CD4-positive, alpha-beta memory T cell (primary cell): ENCODE results near the gene KRT12. TPM values are rescaled to one million over a fixed set of nuclear protein-coding genes. Genes with fewer than 3 reads are reported as not detected.

Experiments
- CTCF ChIA-PET: fragments of 350-600 bp; sonication (Branson Sonifier 250); formaldehyde crosslinking; loops from one replicate; lab custom pipeline; 2021; ENCODE audit warnings: inconsistent platforms; ENCODE audit not compliant: partially characterized antibody; lab: Charles Lee
- POLR2A ChIA-PET: fragments of 350-600 bp; sonication (Branson Sonifier 250); formaldehyde crosslinking; loops from one replicate; lab custom pipeline; 2021; ENCODE audit not compliant: partially characterized antibody; lab: Charles Lee
- DNase-seq, 5 donors: peaks; one replicate each; pipeline versions ENCODE4 v3.0.0 to v3.0.0-alpha.2; 2020 to 2022; ENCODE audit warnings: mixed read lengths in 1 of 5
- H3K27ac ChIP-seq: one replicate; pipeline ENCODE4 v1.7.0; 2013; ENCODE audit warnings: low read depth, low read length
- H3K27me3 ChIP-seq: 2 replicates; pipeline ENCODE4 v1.7.0; 2013; ENCODE audit warnings: mild to moderate bottlenecking, low read length, moderate library complexity; ENCODE audit not compliant: insufficient read depth
- H3K36me3 ChIP-seq: 2 replicates; pipeline ENCODE4 v1.7.0; 2013; ENCODE audit warnings: mild to moderate bottlenecking, low read length, moderate library complexity; ENCODE audit not compliant: insufficient read depth
- H3K4me1 ChIP-seq: 2 replicates; pipeline ENCODE4 v1.7.0; 2013; ENCODE audit warnings: mild to moderate bottlenecking, low read length, moderate library complexity; ENCODE audit not compliant: insufficient read depth
- H3K4me3 ChIP-seq, 2 donors: one replicate each; pipeline ENCODE4 v1.7.0; 2013; ENCODE audit warnings: low read length in 2 of 2, mild to moderate bottlenecking in 1 of 2
- H3K9me3 ChIP-seq, 2 donors: one replicate each; pipeline ENCODE4 v1.7.0; 2013; ENCODE audit warnings: low read length in 2 of 2, control low read depth in 1 of 2; ENCODE audit not compliant: control insufficient read depth in 1 of 2
- H3K27ac Mint-ChIP-seq, 7 donors: one replicate each; pipeline ENCODE4 v1.8.0; 2020 to 2021; ENCODE audit warnings: mixed read lengths in 7 of 7, mild to moderate bottlenecking in 6 of 7, inconsistent platforms in 3 of 7, moderate library complexity in 3 of 7
- H3K27me3 Mint-ChIP-seq, 2 donors: one replicate each; pipeline ENCODE4 v1.8.0; 2020 to 2021; ENCODE audit warnings: mixed read lengths in 2 of 2
- H3K36me3 Mint-ChIP-seq, 2 donors: one replicate each; pipeline ENCODE4 v1.8.0; 2020 to 2021; ENCODE audit warnings: mixed read lengths in 2 of 2, inconsistent platforms in 1 of 2, mild to moderate bottlenecking in 1 of 2
- H3K4me1 Mint-ChIP-seq, 4 donors: one replicate each; pipeline ENCODE4 v1.8.0; 2020 to 2021; ENCODE audit warnings: mixed read lengths in 4 of 4, mild to moderate bottlenecking in 1 of 4
- H3K4me3 Mint-ChIP-seq, 8 donors: one replicate each; pipeline ENCODE4 v1.8.0; 2020 to 2021; ENCODE audit warnings: mixed read lengths in 8 of 8, mild to moderate bottlenecking in 7 of 8, moderate library complexity in 6 of 8, inconsistent platforms in 3 of 8
- H3K9me3 Mint-ChIP-seq, 8 donors: one replicate each; pipeline ENCODE4 v1.8.0; 2020 to 2021; ENCODE audit warnings: mixed read lengths in 8 of 8, mild to moderate bottlenecking in 5 of 8, inconsistent platforms in 3 of 8, moderate library complexity in 1 of 8
- intact Hi-C: fragments of 100-400 bp; cut with micrococcal nuclease; formaldehyde crosslinking; loops from one replicate; pipeline ENCODE4 v1.15.1; 2023
- polyA plus RNA-seq, 2 donors: library from polyadenylated mRNA; unstranded; fragments of 300-500 nt; fragmentation: Illumina TruSeq; gene quantifications; one replicate each; pipeline ENCODE4 v1.2.3, GENCODE V29; 2021
- total RNA-seq, 2 experiments: library from RNA; stranded (reverse); gene quantifications; one replicate each; pipeline ENCODE4 v1.2.3, GENCODE V29; 2021

Gene KRT12
- total and polyA plus RNA-seq, 4 experiments from 2014 or later: not detected

DNA sequence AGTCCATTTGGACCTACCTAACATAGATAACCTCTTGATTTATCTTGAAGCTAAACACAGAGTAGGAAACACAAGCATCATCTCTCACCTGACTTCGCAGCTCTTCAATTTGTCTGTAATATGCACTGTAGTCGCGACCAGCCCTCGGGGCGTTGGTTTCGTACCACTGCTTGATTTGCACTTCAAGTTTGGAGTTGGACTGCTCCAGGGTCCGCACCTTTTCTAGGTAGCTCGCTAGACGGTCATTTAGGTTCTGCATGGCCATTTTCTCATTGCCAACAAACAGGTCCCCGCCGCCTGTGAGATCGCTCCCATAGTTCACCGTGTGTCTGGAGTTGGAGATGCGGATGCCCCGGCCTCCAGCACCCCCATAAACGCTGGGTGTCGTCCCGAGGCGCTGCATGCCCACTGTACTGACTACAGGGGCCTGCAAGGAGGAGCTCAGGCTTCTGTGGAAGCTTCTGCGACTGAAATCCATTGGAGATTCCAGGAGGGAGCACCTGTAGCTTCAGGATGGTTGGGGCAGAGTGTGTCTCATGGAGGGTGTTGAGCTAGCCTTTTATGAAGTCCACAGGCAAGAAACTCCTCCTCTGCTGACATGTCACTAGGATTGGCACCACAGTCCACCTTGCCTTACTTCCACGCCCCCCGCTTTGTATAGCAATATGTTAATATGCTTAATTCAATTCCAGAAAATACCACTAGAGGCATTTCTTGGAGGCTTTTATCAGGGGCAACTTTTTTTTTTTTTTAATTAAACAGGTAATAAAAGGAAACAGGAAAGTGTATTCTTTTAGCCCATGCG is 17.9 kb upstream of the KRT12 start, which contains the start of gene KRT20:
Gene KRT20 (minus strand): TSS at position 535 of the 805 bp plus-strand sequence. CDS start 57 bp downstream, at position 478.
- ChIA-PET CTCF (interaction anchor here (0.9 to 1.7 kb wide), 3 partner anchors 12 to 763 kb away, joined by 3 to 5 read pairs (median 3); no protein-coding TSS in a partner anchor), POLR2A (no interaction called here)
- peaks cover 0 to 2% (median 0%) of the 10 kb centered on the region in 8 donors for H3K9me3 Mint-ChIP-seq
- H3K27me3 Mint-ChIP-seq: peaks cover 17 to 22% of the 10 kb centered on the region in 2 donors
- Histone ChIP-seq H3K9me3 (no peaks in the 10 kb centered on the region), H3K4me1 (no peaks in the 10 kb centered on the region), H3K27ac (no peak within 1 kb of the TSS), H3K36me3 (no peaks in the 10 kb centered on the region), H3K4me3 (no peak within 1 kb of the TSS), H3K27me3 (peaks cover 16% of the 10 kb centered on the region)
- no peak for DNase-seq
- H3K27ac Mint-ChIP-seq: peak within 1 kb of the TSS in 1 of 7 donors; percentile 14
- intact Hi-C loops: no loop called here
- H3K36me3 Mint-ChIP-seq: no peaks in the 10 kb centered on the region
- no peak within 1 kb of the TSS for H3K4me3 Mint-ChIP-seq
- H3K4me1 Mint-ChIP-seq: no peaks in the 10 kb centered on the region

DNA sequence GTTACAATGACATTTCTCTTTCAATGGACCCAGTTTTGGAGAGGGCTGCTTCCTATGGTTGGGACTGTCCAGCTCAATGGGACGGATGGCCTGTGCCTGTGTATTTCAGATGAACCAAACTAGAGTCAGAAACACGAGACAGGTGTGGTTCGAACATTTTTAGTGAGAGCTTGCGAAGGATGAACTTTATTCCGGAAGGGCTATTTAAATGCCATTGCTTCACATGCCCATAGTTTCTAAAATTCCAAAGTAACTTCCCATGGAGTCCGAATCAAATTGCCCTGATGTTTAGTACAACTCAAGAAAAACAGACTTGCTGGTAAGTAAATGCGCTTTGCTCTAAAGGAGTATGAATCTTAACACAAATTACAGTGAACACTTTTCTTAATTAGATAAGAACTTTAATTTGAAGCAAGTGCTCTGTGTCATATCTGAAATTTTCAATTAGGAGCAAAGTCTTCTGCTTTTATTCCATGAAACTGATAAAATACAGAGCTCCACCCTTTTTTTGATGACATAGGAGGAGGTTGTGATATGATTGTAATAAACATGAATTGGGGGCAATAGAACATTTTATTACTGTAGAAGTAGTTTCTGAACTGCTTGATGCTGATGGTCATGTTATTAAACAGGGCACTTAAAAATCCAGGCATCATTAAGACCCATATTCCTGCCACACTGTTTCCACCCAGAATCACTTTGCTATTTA is 16.8 kb upstream of the KRT12 start:
- H3K4me1 Mint-ChIP-seq: no peaks in the 10 kb centered on the region
- no peak overlapping the region for H3K27ac ChIP-seq
- peaks cover 12 to 22% of the 10 kb centered on the region in 2 donors for H3K27me3 Mint-ChIP-seq
- intact Hi-C loops: no loop called here
- DNase-seq: no peak
- H3K27ac Mint-ChIP-seq: no peak overlapping the region
- POLR2A ChIA-PET: no interaction called here
- no peak overlapping the region for H3K4me3 Mint-ChIP-seq
- peaks cover 0 to 2% (median 0%) of the 10 kb centered on the region in 8 donors for H3K9me3 Mint-ChIP-seq
- H3K4me3 ChIP-seq: no peak overlapping the region
- no peaks in the 10 kb centered on the region for H3K4me1 ChIP-seq
- H3K36me3 Mint-ChIP-seq: no peaks in the 10 kb centered on the region
- CTCF ChIA-PET: interaction anchor here (1.0 to 1.7 kb wide), 2 partner anchors 13 to 665 kb away, joined by 3 to 5 read pairs; no protein-coding TSS in a partner anchor
- H3K9me3 ChIP-seq: no peaks in the 10 kb centered on the region
- peaks cover 5% of the 10 kb centered on the region for H3K27me3 ChIP-seq
- H3K36me3 ChIP-seq: no peaks in the 10 kb centered on the region

DNA sequence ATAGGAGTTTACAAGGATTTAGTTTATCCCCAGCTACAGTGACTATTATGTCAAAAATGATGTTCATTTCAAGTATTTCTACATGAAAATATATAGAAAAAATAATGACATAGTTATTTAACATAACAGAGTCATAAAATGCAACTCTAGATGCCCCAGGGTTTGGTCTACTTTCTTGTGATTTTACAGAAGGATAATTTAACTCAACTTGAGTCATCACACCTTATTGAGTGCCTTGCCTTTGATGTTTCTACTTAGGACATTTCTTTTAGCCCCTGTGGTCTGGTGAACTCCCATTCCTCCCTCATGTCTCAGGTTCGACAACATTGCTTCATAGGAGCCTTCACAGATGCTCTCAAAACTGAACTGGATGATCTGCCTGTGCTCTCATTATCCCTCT is 16.0 kb upstream of the KRT12 start:
- no peaks in the 10 kb centered on the region for H3K4me1 Mint-ChIP-seq
- peaks cover 0 to 2% (median 0%) of the 10 kb centered on the region in 8 donors for H3K9me3 Mint-ChIP-seq
- Histone ChIP-seq H3K36me3 (no peaks in the 10 kb centered on the region), H3K27ac (no peak overlapping the region), H3K27me3 (peaks cover 5% of the 10 kb centered on the region), H3K9me3 (no peaks in the 10 kb centered on the region), H3K4me1 (no peaks in the 10 kb centered on the region), H3K4me3 (no peak overlapping the region)
- no peaks in the 10 kb centered on the region for H3K36me3 Mint-ChIP-seq
- H3K27me3 Mint-ChIP-seq: peaks cover 9 to 15% of the 10 kb centered on the region in 2 donors
- ChIA-PET POLR2A (no interaction called here), CTCF (no interaction called here)
- H3K4me3 Mint-ChIP-seq: no peak overlapping the region
- no peak for DNase-seq
- intact Hi-C loops: no loop called here
- H3K27ac Mint-ChIP-seq: no peak overlapping the region

DNA sequence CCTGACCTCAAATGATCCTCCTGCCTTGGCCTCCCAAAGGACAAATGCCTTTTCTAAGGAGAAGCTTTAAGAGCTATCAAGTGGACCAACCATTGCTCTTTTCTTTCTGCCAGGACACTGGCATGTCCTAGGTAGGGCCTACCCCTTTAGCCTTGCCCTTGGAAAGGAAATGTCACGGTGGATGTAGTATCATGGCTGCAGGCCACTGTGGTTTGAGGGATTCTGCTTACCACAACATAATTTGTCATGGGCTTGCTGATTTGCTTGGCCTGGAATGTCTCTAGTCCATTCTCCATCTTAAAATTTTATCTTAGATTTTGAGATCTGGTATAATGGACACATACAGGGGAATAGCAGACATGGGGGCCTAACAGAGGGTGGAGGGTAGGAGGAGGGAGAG is 12.0 kb upstream of the KRT12 start:
- Histone ChIP-seq H3K9me3 (no peaks in the 10 kb centered on the region), H3K27ac (no peak overlapping the region), H3K36me3 (no peaks in the 10 kb centered on the region), H3K4me1 (no peaks in the 10 kb centered on the region), H3K27me3 (no peaks in the 10 kb centered on the region), H3K4me3 (no peak overlapping the region)
- Mint-ChIP-seq H3K9me3 (peaks cover 0 to 2% (median 0%) of the 10 kb centered on the region in 8 donors), H3K27me3 (peaks cover 9 to 11% of the 10 kb centered on the region in 2 donors), H3K4me3 (no peak overlapping the region), H3K36me3 (no peaks in the 10 kb centered on the region), H3K27ac (no peak overlapping the region), H3K4me1 (no peaks in the 10 kb centered on the region)
- intact Hi-C loops: no loop called here
- CTCF ChIA-PET: interaction anchor here (1.3 kb wide), 1 partner anchor 770 kb away, joined by 3 read pairs; no protein-coding TSS in a partner anchor
- DNase-seq: no peak
- POLR2A ChIA-PET: no interaction called here

- Mint-ChIP-seq H3K27ac (no peak overlapping the region), H3K27me3 (peaks cover 5 to 7% of the 10 kb centered on the region in 2 donors), H3K4me1 (no peaks in the 10 kb centered on the region), H3K4me3 (no peak overlapping the region), H3K36me3 (no peaks in the 10 kb centered on the region), H3K9me3 (peaks cover 0 to 2% (median 0%) of the 10 kb centered on the region in 8 donors)
- no peaks in the 10 kb centered on the region for H3K36me3 ChIP-seq
- ChIA-PET POLR2A (no interaction called here), CTCF (interaction anchor here (1.3 kb wide), 1 partner anchor 771 kb away, joined by 3 read pairs; no protein-coding TSS in a partner anchor)
- no peak overlapping the region for H3K27ac ChIP-seq
- no peaks in the 10 kb centered on the region for H3K27me3 ChIP-seq
- intact Hi-C loops: no loop called here
- H3K9me3 ChIP-seq: no peaks in the 10 kb centered on the region
- no peak overlapping the region for H3K4me3 ChIP-seq
- H3K4me1 ChIP-seq: no peaks in the 10 kb centered on the region
- no peak for DNase-seq
These were observed 11.0 kb upstream of the KRT12 start for GRCh38 chr17:40878044-40878443.

DNA sequence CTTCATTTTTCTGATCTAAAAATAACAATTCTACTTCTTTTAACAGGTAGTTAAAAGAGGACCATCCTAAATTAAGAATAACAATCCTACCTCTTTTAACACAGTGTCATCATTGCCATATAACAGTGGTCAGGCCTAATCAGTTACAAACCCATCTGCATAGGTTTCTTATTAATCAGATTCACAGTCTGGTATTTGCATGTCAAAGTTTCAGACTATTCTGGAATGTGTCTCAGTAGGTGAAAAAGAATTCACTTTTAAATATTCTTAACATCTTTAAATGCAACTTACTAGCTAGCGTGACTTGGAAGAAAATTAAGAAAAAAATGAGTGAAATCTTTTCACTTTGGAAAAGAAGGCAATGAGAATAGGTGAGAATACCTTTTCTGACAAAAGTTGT is 6.8 kb upstream of the KRT12 start:
- H3K9me3 Mint-ChIP-seq: no peaks in the 10 kb centered on the region
- no peaks in the 10 kb centered on the region for H3K36me3 ChIP-seq
- no peak overlapping the region for H3K4me3 ChIP-seq
- POLR2A ChIA-PET: no interaction called here
- no peaks in the 10 kb centered on the region for H3K36me3 Mint-ChIP-seq
- H3K27ac Mint-ChIP-seq: no peak overlapping the region
- no peaks in the 10 kb centered on the region for H3K27me3 ChIP-seq
- no peak overlapping the region for H3K4me3 Mint-ChIP-seq
- H3K27me3 Mint-ChIP-seq: peaks cover 15 to 16% of the 10 kb centered on the region in 2 donors
- intact Hi-C loops: no loop called here
- no peaks in the 10 kb centered on the region for H3K4me1 Mint-ChIP-seq
- CTCF ChIA-PET: no interaction called here
- no peaks in the 10 kb centered on the region for H3K4me1 ChIP-seq
- H3K27ac ChIP-seq: no peak overlapping the region
- no peak for DNase-seq
- no peaks in the 10 kb centered on the region for H3K9me3 ChIP-seq

- intact Hi-C loops: no loop called here
- no peak for DNase-seq
- Mint-ChIP-seq H3K27ac (no peak overlapping the region), H3K4me3 (no peak overlapping the region), H3K4me1 (no peaks in the 10 kb centered on the region), H3K27me3 (peaks cover 16% of the 10 kb centered on the region in 2 donors), H3K9me3 (no peaks in the 10 kb centered on the region), H3K36me3 (no peaks in the 10 kb centered on the region)
- H3K27ac ChIP-seq: no peak overlapping the region
- H3K9me3 ChIP-seq: no peaks in the 10 kb centered on the region
- POLR2A ChIA-PET: no interaction called here
- no peaks in the 10 kb centered on the region for H3K27me3 ChIP-seq
- no peaks in the 10 kb centered on the region for H3K36me3 ChIP-seq
- CTCF ChIA-PET: no interaction called here
- H3K4me1 ChIP-seq: no peaks in the 10 kb centered on the region
- no peak overlapping the region for H3K4me3 ChIP-seq
These were observed 6.2 kb upstream of the KRT12 start for GRCh38 chr17:40873255-40873654.
